ENCODE measurements around the gene BNIPL. TPM values are rescaled to one million over a fixed set of nuclear protein-coding genes. Genes with fewer than 3 reads are reported as not detected.
A peak's percentile ranks its signal among the peaks of the same experiment; 100 is the strongest.

The BNIPL gene
- total RNA-seq, 4 donors from 2014 or later: 196 to 492 (median 251) TPM

DNA sequence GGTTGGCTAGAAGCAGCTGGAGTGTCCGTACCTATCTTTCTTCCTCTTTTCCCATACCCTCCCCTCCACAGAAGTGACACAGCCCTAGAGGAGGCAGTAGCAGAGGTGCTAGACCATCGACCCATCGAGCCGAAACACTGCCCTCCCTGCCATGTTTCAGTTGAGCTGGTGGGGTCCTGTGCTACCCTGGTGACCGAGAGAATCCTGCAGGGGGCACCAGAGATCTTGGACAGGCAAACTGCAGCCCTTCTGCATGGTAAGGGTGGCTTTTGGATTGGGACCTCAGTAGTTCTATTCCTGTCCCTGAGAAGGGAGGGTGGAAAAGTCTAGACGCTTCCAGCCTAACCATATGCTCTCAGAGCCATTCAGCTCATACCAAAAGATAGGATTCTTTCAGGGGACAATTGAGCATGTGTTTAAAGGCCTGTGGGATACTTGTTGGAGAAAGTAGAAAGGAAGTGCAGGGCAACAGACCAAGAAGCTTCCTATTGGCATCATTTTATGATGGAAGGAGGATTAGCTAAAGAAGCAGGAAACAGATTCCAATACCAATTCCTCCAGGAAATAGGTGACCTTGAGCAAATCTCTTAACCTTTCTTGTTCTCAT lies 11.7 kb upstream of the BNIPL start:
- no peak overlapping the region for H3K27ac ChIP-seq
- TF ChIP-seq POLR2A (IDR thresholded peaks at IDR 0.05) (no peak), CTCF (IDR thresholded peaks at IDR 0.05) (peak; percentile 51 to 73), POLR2AphosphoS5 (IDR thresholded peaks at IDR 0.05) (no peak), EP300 (IDR thresholded peaks at IDR 0.05) (no peak)
- peaks cover 4% of the 10 kb centered on the region for H3K4me1 ChIP-seq
- DNase-seq (ENCODE audit: low spot score in 2 of 2): peak; percentile 84
- H3K36me3 ChIP-seq: peaks cover 42% of the 10 kb centered on the region
- WGBS: 31% methylated on average over 6 of the region's 6 CpGs
- no peak overlapping the region for H3K4me3 ChIP-seq
- no peaks in the 10 kb centered on the region for H3K27me3 ChIP-seq
- H3K9me3 ChIP-seq: no peaks in the 10 kb centered on the region

GRCh38 chr1:151026460-151026859 lies 9.9 kb upstream of the BNIPL start:
- no peak overlapping the region for H3K4me3 ChIP-seq
- TF ChIP-seq POLR2A (IDR thresholded peaks at IDR 0.05): no peak
- no peaks in the 10 kb centered on the region for H3K27me3 ChIP-seq
- H3K27ac ChIP-seq: no peak overlapping the region
- DNase-seq (ENCODE audit: low spot score in 2 of 2): no peak
- peaks cover 60% of the 10 kb centered on the region for H3K36me3 ChIP-seq
- peaks cover 4% of the 10 kb centered on the region for H3K4me1 ChIP-seq
- no peaks in the 10 kb centered on the region for H3K9me3 ChIP-seq

DNA sequence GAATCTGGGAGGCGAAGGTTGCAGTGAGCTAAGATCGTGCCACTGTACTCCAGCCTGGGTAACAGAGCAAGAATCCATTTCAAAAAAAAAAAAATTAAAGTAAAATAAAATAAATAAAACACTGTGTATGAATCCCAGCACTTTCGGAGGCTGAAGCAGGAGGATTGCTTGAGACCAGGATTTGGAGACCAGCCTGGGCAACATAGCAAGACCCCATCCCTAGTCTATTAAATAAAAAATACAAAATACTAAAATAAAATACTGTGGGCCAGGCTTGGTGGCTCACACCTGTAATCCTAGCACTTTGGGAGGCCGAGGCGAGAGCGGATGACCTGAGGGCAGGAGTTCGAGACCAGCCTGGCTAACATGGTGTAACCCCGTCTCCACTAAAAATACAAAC lies 4.2 kb upstream of the BNIPL start:
- H3K27me3 ChIP-seq: no peaks in the 10 kb centered on the region
- peaks cover 15% of the 10 kb centered on the region for H3K4me1 ChIP-seq
- no peak for TF ChIP-seq CTCF (IDR thresholded peaks at IDR 0.05)
- H3K9me3 ChIP-seq: no peaks in the 10 kb centered on the region
- WGBS: 98% methylated on average over 8 of the region's 8 CpGs
- H3K36me3 ChIP-seq: peaks cover 66% of the 10 kb centered on the region
- no peak overlapping the region for H3K27ac ChIP-seq
- no peak overlapping the region for H3K4me3 ChIP-seq
- DNase-seq (ENCODE audit: low spot score in 2 of 2): no peak

DNA sequence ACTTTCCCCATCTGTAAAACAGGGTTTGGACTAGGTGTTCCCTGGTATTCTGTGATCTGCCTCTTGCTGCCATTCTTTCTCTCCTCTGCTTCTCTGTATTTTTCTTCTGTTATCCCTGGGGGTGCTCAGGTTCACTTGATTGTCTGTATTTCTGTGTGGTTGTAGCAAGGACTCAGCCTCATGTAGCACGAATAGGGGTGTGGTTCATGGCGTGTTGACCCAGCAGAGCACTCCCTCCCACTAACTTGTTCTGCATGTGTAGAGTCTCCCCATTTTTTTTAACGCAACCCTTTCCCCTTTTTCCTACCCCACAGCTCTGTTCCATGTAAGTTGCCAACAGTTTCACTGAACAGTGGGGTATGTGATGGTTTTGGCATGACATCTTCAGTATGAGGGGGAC lies 1.2 kb upstream of the BNIPL start:
- Histone ChIP-seq H3K4me1 (peaks cover 19% of the 10 kb centered on the region), H3K9me3 (no peaks in the 10 kb centered on the region), H3K27ac (peak overlapping the region; percentile 1), H3K27me3 (no peaks in the 10 kb centered on the region), H3K4me3 (no peak overlapping the region), H3K36me3 (peaks cover 37% of the 10 kb centered on the region)
- DNase-seq (ENCODE audit: low spot score in 2 of 2): no peak
- no peak for TF ChIP-seq POLR2AphosphoS5 (IDR thresholded peaks at IDR 0.05)
- TF ChIP-seq POLR2A (IDR thresholded peaks at IDR 0.05): no peak
- TF ChIP-seq CTCF (IDR thresholded peaks at IDR 0.05): no peak
- TF ChIP-seq EP300 (IDR thresholded peaks at IDR 0.05): no peak
- 61% methylated on average over 3 of the region's 3 CpGs for WGBS

DNA sequence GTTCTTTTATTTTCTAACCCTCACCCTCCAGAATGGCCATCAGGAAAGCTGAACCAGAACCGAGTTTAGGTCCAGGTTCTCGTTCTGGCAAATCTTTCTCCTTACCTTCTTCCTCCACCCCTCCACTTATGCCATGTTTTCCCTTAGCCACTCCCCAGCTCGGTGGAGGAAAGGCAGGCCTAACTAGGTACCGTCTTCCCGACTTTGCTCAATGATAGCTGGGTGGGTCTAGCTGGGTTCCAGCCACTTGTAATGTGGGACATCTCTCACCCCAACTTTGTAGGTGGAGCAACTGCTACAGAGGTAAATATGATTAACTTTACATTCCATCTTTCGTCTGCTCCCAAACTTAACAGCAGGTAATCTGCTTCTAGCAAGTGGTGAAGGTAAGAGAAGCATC lies 646 bp downstream of the BNIPL start:
- Histone ChIP-seq H3K27ac (peak overlapping the region; percentile 66), H3K4me1 (peaks cover 19% of the 10 kb centered on the region), H3K4me3 (peak overlapping the region; percentile 38), H3K9me3 (no peaks in the 10 kb centered on the region), H3K27me3 (no peaks in the 10 kb centered on the region), H3K36me3 (peaks cover 23% of the 10 kb centered on the region)
- no peak for TF ChIP-seq POLR2AphosphoS5 (IDR thresholded peaks at IDR 0.05)
- TF ChIP-seq EP300 (IDR thresholded peaks at IDR 0.05): no peak
- no peak for TF ChIP-seq CTCF (IDR thresholded peaks at IDR 0.05)
- no peak for TF ChIP-seq POLR2A (IDR thresholded peaks at IDR 0.05)
- DNase-seq (ENCODE audit: low spot score in 2 of 2): no peak
- WGBS: 63% methylated on average over 6 of the region's 6 CpGs

DNA sequence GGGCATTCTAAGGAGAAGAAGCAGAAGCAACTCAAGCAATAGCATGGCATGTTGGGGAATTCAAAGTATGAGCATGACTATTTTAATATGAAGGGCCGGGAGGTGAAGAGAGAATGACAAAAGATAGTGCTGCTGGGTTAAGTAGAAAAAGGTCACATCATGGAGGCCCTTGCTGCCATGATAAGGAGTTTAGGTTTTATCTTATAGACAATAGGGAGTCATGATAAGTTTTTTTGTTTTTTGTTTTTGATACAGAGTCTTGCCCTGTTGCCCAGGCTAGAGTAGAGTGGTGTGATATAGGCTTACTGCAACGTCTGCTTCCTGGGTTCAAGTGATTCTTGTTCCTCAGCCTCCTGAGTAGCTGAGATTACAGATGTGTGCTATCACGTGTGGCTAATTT lies 3.1 kb downstream of the BNIPL start:
- 88% methylated on average over 3 of the region's 3 CpGs for WGBS
- Histone ChIP-seq H3K9me3 (no peaks in the 10 kb centered on the region), H3K27me3 (no peaks in the 10 kb centered on the region), H3K36me3 (peaks cover 13% of the 10 kb centered on the region), H3K4me1 (peaks cover 15% of the 10 kb centered on the region), H3K4me3 (no peak overlapping the region), H3K27ac (no peak overlapping the region)
- DNase-seq (ENCODE audit: low spot score in 2 of 2): no peak
- no peak for TF ChIP-seq POLR2A (IDR thresholded peaks at IDR 0.05)
- no peak for TF ChIP-seq CTCF (IDR thresholded peaks at IDR 0.05)
- TF ChIP-seq EP300 (IDR thresholded peaks at IDR 0.05): no peak
- TF ChIP-seq POLR2AphosphoS5 (IDR thresholded peaks at IDR 0.05): no peak
